Measurements from ENCODE around the gene DENND1B.
"Not testable (repeated sequence)": the region's sequence is repeated elsewhere in the genome, so short reads cannot be mapped to it uniquely, and the experiment has no call there.

DENND1B gene

GRCh38 chr1:197622371-197622770 is 152.9 kb downstream of the DENND1B start:
- no peak for DNase-seq (ENCODE audit: low read depth)

- DNase-seq (ENCODE audit: low read depth): no peak
These were observed 153.5 kb downstream of the DENND1B start for GRCh38 chr1:197621761-197622160.

- DNase-seq (ENCODE audit: low read depth): no peak
These were observed 154.5 kb downstream of the DENND1B start for GRCh38 chr1:197620714-197621163.

- DNase-seq (ENCODE audit: low read depth): no peak
These were observed 156.2 kb downstream of the DENND1B start for GRCh38 chr1:197619008-197619640.

GRCh38 chr1:197618061-197618460 is 157.2 kb downstream of the DENND1B start:
- DNase-seq (ENCODE audit: low read depth): no peak

- DNase-seq (ENCODE audit: low read depth): no peak
These were observed 159.6 kb downstream of the DENND1B start for GRCh38 chr1:197615693-197616011.

GRCh38 chr1:197614916-197615692 is 160.2 kb downstream of the DENND1B start:
- no peak for DNase-seq (ENCODE audit: low read depth)

- no peak for DNase-seq (ENCODE audit: low read depth)
These were observed 169.0 kb downstream of the DENND1B start for GRCh38 chr1:197606168-197606845.

GRCh38 chr1:197604302-197604701 is 171.0 kb downstream of the DENND1B start:
- no peak for DNase-seq (ENCODE audit: low read depth)

- DNase-seq (ENCODE audit: low read depth): no peak
These were observed 174.5 kb downstream of the DENND1B start for GRCh38 chr1:197600751-197601150.

GRCh38 chr1:197599789-197600188 is 175.5 kb downstream of the DENND1B start:
- no peak for DNase-seq (ENCODE audit: low read depth)

- no peak for DNase-seq (ENCODE audit: low read depth)
These were observed 176.3 kb downstream of the DENND1B start for GRCh38 chr1:197598935-197599334.

- no peak for DNase-seq (ENCODE audit: low read depth)
These were observed 179.9 kb downstream of the DENND1B start for GRCh38 chr1:197595304-197595904.

- no peak for DNase-seq (ENCODE audit: low read depth)
These were observed 184.6 kb downstream of the DENND1B start for GRCh38 chr1:197590687-197591086.

GRCh38 chr1:197585809-197586208 is 189.5 kb downstream of the DENND1B start:
- no peak for DNase-seq (ENCODE audit: low read depth)

- no peak for DNase-seq (ENCODE audit: low read depth)
These were observed 197.7 kb downstream of the DENND1B start for GRCh38 chr1:197577580-197577979.

- DNase-seq (ENCODE audit: low read depth): not testable (repeated sequence)
These were observed 199.7 kb downstream of the DENND1B start for GRCh38 chr1:197575531-197575930.

GRCh38 chr1:197572169-197572568 is 203.1 kb downstream of the DENND1B start:
- DNase-seq (ENCODE audit: low read depth): no peak

- DNase-seq (ENCODE audit: low read depth): no peak
These were observed 207.8 kb downstream of the DENND1B start for GRCh38 chr1:197567442-197567841.

- no peak for DNase-seq (ENCODE audit: low read depth)
These were observed 214.2 kb downstream of the DENND1B start for GRCh38 chr1:197561041-197561440.

- DNase-seq (ENCODE audit: low read depth): no peak
These were observed 215.6 kb downstream of the DENND1B start for GRCh38 chr1:197559655-197560054.

- no peak for DNase-seq (ENCODE audit: low read depth)
These were observed 216.0 kb downstream of the DENND1B start for GRCh38 chr1:197559244-197559643.

- no peak for DNase-seq (ENCODE audit: low read depth)
These were observed 218.0 kb downstream of the DENND1B start for GRCh38 chr1:197557302-197557701.

Measured in stimulated activated CD8-positive, alpha-beta memory T cell treated with anti-CD3 and anti-CD28 coated beads, Interleukin-7, amount 100 ng/mL, for 24 hours (primary cell).